ENCODE results near the gene S100A14.
"Not testable (repeated sequence)": the region's sequence is repeated elsewhere in the genome, so short reads cannot be mapped to it uniquely, and the experiment has no call there.

S100A14 gene

GRCh38 chr1:153616144-153616916 lies at the start of gene S100A14:
Gene S100A14, minus strand, starts transcription at chr1:153616325. Its CDS starts 467 bp downstream, at chr1:153615858.
- no peak for DNase-seq

GRCh38 chr1:153663211-153663610 lies 47.1 kb upstream of the S100A14 start:
- no peak for DNase-seq

- no peak for DNase-seq
Observed at GRCh38 chr1:153662269-153662668, 46.1 kb upstream of the S100A14 start.

- DNase-seq = no peak
Observed at GRCh38 chr1:153661111-153661708, 45.1 kb upstream of the S100A14 start.

- no peak for DNase-seq
Observed at GRCh38 chr1:153659656-153660055, 43.5 kb upstream of the S100A14 start.

GRCh38 chr1:153659175-153659534 lies 43.0 kb upstream of the S100A14 start:
- DNase-seq = no peak

- peak; percentile 47 to 96 (median 85) for DNase-seq
Observed at GRCh38 chr1:153658400-153659174, 42.5 kb upstream of the S100A14 start, which contains the start of gene SNAPIN. Gene SNAPIN, plus strand, starts transcription at chr1:153658703. Its CDS starts 41 bp downstream, at chr1:153658744.

GRCh38 chr1:153655333-153655732 lies 39.2 kb upstream of the S100A14 start:
- no peak for DNase-seq

GRCh38 chr1:153652805-153653500 lies 36.8 kb upstream of the S100A14 start:
- DNase-seq = no peak

GRCh38 chr1:153651771-153652170 lies 35.6 kb upstream of the S100A14 start:
- DNase-seq = no peak

GRCh38 chr1:153649863-153650235 lies 33.7 kb upstream of the S100A14 start:
- DNase-seq = peak in 53 of 56 donors; percentile 26 to 90 (median 66)

- peak in 1 of 56 donors; percentile 19 for DNase-seq
Observed at GRCh38 chr1:153649137-153649862, 33.2 kb upstream of the S100A14 start.

- no peak for DNase-seq
Observed at GRCh38 chr1:153648000-153648643, 32.0 kb upstream of the S100A14 start.

- no peak for DNase-seq
Observed at GRCh38 chr1:153647346-153647714, 31.2 kb upstream of the S100A14 start.

- peak in 2 of 56 donors; percentile 16 to 28 for DNase-seq
Observed at GRCh38 chr1:153646672-153647345, 30.7 kb upstream of the S100A14 start.

GRCh38 chr1:153643816-153644215 lies 27.7 kb upstream of the S100A14 start:
- DNase-seq = no peak

- DNase-seq = no peak
Observed at GRCh38 chr1:153643100-153643499, 27.0 kb upstream of the S100A14 start.

GRCh38 chr1:153642161-153642560 lies 26.0 kb upstream of the S100A14 start:
- no peak for DNase-seq

GRCh38 chr1:153640861-153641260 lies 24.7 kb upstream of the S100A14 start:
- no peak for DNase-seq

- DNase-seq = not testable (repeated sequence)
Observed at GRCh38 chr1:153640213-153640612, 24.1 kb upstream of the S100A14 start.

All from amygdala (tissue), 56 donors.